GM19035 (cell line): Measurements from ENCODE around the gene PTRHD1.
A peak's percentile ranks its signal among the peaks of the same experiment; 100 is the strongest.
"Not testable (repeated sequence)": the region's sequence is repeated elsewhere in the genome, so short reads cannot be mapped to it uniquely, and the experiment has no call there.

ENCODE experiments used
- ATAC-seq: cut with Tn5 transposase; IDR thresholded peaks from one replicate; pipeline ENCODE4 v1.9.1; 2021; ENCODE audit not compliant: unreplicated experiment

The PTRHD1 gene

GRCh38 chr2:24813691-24814137 lies 20.5 kb upstream of the PTRHD1 start:
- no peak for ATAC-seq

- ATAC-seq = no peak
Observed at GRCh38 chr2:24809316-24810007, 16.3 kb upstream of the PTRHD1 start.

DNA sequence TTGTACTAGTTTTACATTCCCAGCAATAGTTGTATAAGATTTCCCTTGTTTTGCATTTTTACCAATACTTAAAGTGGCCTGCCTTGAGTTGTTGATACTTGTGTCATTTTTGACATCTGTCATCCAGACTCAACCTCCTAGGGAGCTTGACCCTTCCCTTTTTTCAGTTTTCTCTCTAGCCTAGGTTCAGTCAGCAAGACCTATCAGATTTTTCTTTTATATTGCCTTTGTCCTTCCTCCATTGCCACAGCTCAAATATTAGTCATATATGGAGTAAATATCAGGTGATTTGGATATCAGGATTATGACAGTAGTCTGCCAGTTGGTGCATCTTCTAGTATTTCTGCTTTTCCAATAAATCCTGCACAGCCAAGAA lies 13.5 kb upstream of the PTRHD1 start:
- ATAC-seq = no peak

DNA sequence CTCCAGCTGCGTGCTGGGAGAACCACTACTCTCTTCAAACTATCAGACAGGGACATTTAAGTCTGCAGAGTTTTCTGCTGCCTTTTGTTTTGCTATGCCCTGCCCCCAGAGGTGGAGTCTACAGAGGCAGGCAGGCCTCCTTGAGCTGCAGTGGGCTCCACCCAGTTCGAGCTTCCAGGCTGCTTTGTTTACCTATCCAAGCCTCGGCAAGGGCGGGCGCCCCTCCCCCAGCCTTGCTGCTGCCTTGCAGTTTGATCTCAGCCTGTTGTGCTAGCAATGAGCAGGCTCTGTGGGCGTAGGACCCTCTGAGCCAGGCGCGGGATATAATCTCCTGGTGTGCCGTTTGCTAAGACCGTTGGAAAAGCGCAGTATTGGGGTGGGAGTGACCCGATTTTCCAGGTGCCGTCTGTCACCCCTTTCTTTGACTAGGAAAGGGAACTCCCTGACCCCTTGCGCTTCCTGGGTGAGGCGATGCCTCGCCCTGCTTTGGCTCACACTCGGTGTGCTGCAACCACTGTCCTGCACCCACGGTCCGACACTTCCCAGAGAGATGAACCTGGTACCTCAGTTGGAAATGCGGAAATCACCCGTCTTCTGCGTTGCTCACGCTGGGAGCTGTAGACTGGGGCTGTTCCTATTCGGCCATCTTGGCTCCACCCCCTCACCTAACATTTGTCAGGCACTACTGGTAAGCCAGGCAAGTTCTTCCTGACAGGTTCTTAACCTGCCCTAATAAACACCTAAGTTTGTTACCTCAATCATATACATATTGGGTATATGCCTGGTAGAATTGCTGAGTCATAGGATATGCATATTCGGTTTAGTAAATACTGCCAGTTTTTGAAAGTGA lies 12.8 kb upstream of the PTRHD1 start:
- not testable (repeated sequence) for ATAC-seq

- ATAC-seq = not testable (repeated sequence)
Observed at GRCh38 chr2:24800487-24800886, 7.3 kb upstream of the PTRHD1 start.

- no peak for ATAC-seq
Observed at GRCh38 chr2:24797644-24798043, 4.5 kb upstream of the PTRHD1 start.

- no peak for ATAC-seq
Observed at GRCh38 chr2:24793761-24794435, 707 bp upstream of the PTRHD1 start.

- ATAC-seq = no peak
Observed at GRCh38 chr2:24792542-24792873, 683 bp downstream of the PTRHD1 start.

DNA sequence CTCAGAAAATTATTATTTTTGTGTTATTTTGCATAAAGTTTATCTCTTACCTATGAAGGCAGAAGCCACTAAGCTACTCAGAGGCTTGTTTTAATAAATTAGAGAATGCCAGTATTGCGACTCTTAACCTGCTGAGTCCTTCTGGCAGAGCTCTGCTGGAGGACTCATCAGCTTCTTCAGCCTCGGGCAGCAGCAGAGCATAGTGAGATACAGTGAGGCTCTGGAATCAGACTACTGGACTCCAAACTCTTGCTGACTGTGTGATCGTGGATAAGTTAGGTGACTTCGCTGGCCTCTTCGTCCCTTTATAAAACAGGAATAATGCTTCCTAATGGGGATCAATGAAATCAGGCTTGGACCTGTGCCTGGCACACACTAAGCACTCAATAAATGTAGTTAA lies 1.7 kb downstream of the PTRHD1 start:
- no peak for ATAC-seq

DNA sequence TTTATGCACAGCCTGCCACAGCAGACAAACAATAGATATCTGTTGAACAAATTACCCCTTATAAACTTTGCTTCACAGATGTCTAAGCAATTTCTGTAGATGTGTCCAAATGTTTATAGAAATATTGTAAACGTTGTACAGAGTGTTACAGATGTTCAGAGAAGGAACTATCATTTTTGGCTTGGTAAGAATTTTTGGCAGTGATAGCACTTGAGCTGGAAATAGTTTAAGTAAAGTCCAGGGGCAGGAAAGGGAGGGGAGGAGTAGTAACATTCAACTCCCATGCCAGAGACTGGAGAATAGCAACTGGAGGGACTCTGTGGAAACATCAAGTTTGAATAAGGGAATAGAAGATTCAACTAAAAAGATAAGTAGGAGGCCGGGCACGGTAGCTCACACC lies 4.4 kb downstream of the PTRHD1 start:
- no peak for ATAC-seq

- ATAC-seq = no peak
Observed at GRCh38 chr2:24787532-24787931, 5.7 kb downstream of the PTRHD1 start.

GRCh38 chr2:24785671-24786321 lies 7.4 kb downstream of the PTRHD1 start:
- peak; percentile 87 for ATAC-seq

GRCh38 chr2:24783641-24784040 lies 9.6 kb downstream of the PTRHD1 start:
- ATAC-seq = no peak

- no peak for ATAC-seq
Observed at GRCh38 chr2:24779116-24779515, 14.1 kb downstream of the PTRHD1 start.

DNA sequence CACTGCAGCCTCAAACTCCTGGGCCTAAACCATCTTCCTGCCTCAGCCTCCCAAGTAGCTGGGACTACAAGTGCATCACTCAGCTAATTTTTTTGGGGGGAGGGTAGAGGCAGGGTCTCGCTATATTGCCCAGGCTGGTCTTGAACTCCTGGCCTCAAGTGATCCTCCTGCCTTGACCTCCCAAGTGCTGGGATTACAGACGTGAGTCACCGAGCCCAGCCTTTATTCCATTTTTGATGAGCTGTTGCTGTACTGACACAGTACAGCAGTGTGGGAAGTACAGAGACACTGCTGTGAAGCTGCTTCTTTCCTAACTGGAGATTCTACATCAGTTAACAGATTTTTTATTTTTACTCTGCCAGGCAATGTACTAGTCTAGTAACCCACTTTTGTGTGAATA lies 18.8 kb downstream of the PTRHD1 start:
- no peak for ATAC-seq

DNA sequence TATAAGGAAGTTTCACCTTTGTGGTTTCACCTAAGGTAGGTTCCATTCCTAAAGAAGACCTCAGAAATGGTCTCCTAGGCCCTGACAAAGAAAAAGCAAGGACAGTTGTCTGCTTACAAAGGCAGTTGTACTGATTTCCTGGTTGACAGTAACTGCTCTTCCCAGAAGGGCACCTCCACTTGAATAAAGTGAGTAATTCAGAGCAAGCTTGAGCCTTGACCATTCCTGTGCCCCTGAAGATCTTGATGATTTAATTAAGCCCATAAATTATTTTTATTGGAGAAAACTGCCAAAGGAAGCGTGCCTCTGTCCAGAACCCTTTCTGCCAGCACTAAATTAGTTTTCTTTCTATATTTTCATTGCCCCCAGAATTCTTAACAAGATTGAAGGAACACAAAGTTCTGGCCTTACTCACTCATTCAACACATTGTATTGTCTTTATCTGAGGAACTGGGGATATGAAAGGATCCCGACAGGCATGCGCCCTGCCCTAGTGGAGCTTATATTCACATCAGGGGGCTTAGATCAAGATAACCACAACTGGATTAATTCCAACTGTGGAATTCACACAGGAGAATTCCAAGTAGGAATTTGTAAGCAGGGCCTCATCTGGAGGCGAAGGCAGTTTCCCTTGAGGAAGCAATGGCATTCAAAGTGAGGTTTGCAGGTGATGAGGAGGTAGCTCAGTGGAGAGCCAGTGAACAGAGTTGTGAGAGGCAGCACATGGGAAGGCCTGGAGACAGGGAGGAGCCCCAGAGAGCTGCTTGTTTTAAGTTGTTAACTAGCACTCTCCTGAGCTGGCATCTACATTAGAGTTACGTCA lies 21.2 kb downstream of the PTRHD1 start:
- ATAC-seq = no peak

DNA sequence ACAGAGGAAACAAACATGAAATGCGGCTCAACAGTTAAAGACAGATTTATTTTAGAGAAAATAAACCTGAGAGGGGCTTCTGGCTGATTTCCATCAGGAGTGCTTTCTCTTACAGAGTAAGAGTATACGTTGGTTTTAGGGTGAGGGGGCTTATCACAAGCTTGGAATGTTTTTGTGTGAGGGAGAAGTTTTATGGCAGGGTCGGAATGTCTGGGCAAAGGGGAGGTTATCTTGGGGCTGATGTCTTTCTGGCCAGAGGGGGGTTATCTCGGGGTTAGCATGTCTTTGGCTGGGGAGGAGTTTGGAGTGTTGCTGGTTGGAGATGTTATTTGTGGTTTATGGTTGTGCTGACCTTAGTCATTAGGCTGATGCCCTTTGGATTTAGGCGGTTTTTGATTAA lies 22.1 kb downstream of the PTRHD1 start:
- ATAC-seq = no peak

- ATAC-seq = no peak
Observed at GRCh38 chr2:24768601-24769000, 24.6 kb downstream of the PTRHD1 start.

- no peak for ATAC-seq
Observed at GRCh38 chr2:24768013-24768412, 25.2 kb downstream of the PTRHD1 start.

GRCh38 chr2:24766609-24767008 lies 26.6 kb downstream of the PTRHD1 start:
- ATAC-seq = no peak

DNA sequence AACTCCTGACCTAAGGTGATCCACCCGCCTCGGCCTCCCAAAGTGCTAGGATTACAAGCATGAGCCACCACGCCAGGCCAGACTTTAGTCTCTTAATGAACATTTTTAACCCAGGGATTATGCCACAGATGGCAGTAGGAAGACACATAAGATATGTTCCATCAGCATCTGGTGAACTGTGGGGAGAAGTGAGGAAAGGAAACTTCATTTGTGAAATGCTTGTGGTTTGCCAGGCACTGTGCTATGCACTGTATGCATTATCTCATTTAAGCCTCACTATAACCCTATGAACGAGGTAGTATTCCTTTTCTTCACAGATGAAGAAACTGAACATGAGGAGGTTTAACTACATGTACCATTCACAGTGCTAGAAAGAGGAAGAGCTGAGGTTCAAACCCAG lies 29.3 kb downstream of the PTRHD1 start:
- ATAC-seq = no peak
